ENCODE measurements around the gene ADAMTSL3. TPM values are rescaled to one million over a fixed set of nuclear protein-coding genes. Genes with fewer than 3 reads are reported as not detected.

Gene ADAMTSL3
- total and polyA plus RNA-seq, 2 of the 4 experiments (the other 2 are of a cell fraction) = under 0.01 to 0.02 TPM

DNA sequence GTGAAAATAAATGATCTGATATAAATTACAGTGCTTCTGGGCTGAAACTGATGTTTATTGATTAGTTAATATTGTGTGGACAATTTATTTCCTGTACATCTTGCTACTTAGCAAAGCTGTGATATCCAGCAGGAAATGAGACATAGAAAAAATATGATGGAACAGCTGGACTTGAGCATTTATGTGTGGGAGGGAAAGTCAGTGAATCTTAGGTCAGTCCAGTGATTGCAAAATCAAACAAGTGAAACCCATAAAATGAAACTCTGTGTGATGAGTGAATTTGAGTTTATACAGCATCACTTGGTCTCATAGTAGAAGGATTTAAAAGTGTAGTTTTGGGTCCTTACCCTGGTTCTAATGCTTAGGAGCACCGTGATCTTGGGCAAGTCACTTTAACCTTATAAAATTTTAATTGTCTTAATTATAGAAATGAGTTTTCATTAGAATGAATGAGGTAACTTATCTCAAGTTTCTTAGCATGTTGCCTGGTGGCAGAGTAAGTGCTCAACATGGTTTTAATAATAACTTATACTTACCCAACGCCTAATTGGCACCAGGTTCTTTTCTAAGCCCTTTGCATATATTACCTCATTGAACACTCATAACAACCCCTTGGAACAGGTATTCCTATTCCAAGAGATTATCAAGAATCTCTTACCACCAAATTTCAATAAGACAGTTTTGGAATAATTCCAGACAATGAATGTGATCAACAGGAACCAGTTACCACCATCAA, 194.6 kb downstream of the ADAMTSL3 start (continued):
- peak; percentile 99 for TF ChIP-seq CEBPB (IDR thresholded peaks at IDR 0.05; ENCODE audit: low read depth, low read length)
- no peak for TF ChIP-seq CHD1 (IDR thresholded peaks at IDR 0.05; ENCODE audit: low read depth, low read length)

DNA sequence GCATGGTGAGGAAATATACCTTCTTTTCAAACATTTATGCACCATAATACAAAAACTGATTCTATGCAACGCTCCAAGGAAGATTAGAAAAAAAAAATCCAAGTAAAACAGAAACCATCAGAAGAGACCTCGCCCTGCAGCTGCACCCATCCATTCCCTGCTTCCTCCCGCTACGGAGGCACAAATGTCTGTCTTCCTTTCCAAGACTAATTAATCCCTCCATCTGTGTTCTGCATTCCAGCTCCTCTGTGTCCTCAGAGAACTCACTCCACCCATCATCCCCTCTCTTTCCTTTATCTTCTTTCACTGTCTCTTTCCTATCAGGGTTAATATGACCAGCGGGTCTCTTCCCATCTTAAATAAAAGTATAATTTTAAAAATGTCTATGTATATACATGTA, 196.1 kb downstream of the ADAMTSL3 start:
- H3K27me3 ChIP-seq (ENCODE audit: control insufficient read depth, insufficient read depth, low read length) = no peaks in the 10 kb centered on the region
- H4K5ac ChIP-seq (ENCODE audit: low read depth, low read length) = no peak overlapping the region
- ChIA-PET POLR2A (ENCODE audit: unreplicated experiment) (no interaction called here), CTCF (interaction anchor here (0.5 kb wide), 1 partner anchor 24 kb away, joined by 3 read pairs; no protein-coding TSS in a partner anchor)
- no peaks in the 10 kb centered on the region for H3K79me1 ChIP-seq (ENCODE audit: low read depth in 1 of 2, low read length in 2 of 2)
- intact Hi-C loops (cut with micrococcal nuclease) = no loop called here
- peak overlapping the region; percentile 63 for H3K18ac ChIP-seq (ENCODE audit: low read depth, low read length)
- H4K20me1 ChIP-seq (ENCODE audit: insufficient read depth, low read length) = no peaks in the 10 kb centered on the region
- peak overlapping the region; percentile 14; the same call in 1 of the 2 replicates for H4K91ac ChIP-seq (ENCODE audit: insufficient read depth, low read depth, low read length)
- no peaks in the 10 kb centered on the region for H3K9me3 ChIP-seq (ENCODE audit: control insufficient read depth, insufficient read depth, low read length)
- H4K8ac ChIP-seq (ENCODE audit: low read depth in 2 of 2, low read length in 2 of 2) = peak overlapping the region in 1 of 2 experiments; percentile 62; a peak in 2 of 4 replicates
- 0 out of 2 replicates have a peak overlapping the region, but pooled peaks have one; percentile 26 for H3K14ac ChIP-seq (replicated peaks; ENCODE audit: low read depth, low read length)
- ATAC-seq (ENCODE audit: low read depth) = no peak
- H3K27ac ChIP-seq (ENCODE audit: insufficient read depth, low read length) = no peak overlapping the region
- peak overlapping the region; percentile 72; the same call in 1 of the 2 replicates for H3K4ac ChIP-seq (ENCODE audit: low read depth, low read length)
- no peak overlapping the region for H2BK20ac ChIP-seq (ENCODE audit: low read depth, low read length)
- H3K56ac ChIP-seq (ENCODE audit: extremely low read depth, insufficient read depth, low read length) = no peak overlapping the region; the same call in 1 of the 2 replicates
- DNase-seq = no peak
- H3K4me1 ChIP-seq (ENCODE audit: control insufficient read depth, insufficient read depth, low read length) = peaks cover 20% of the 10 kb centered on the region
- peak overlapping the region; percentile 61; the same call in 1 of the 2 replicates for H2BK120ac ChIP-seq (ENCODE audit: low read depth, low read length)
- in situ Hi-C loops (cut with MboI; ENCODE audit: low sequenced_read_pairs) = no loop called here
- no peak overlapping the region for H3K23ac ChIP-seq (ENCODE audit: low read depth, low read length)
- peak overlapping the region; percentile 85; the same call in 1 of the 3 replicates for H2BK15ac ChIP-seq (ENCODE audit: low read depth, low read length)
- H3K4me3 ChIP-seq (ENCODE audit: insufficient read depth, low read depth, low read length) = no peak overlapping the region
- no peak overlapping the region for H2BK5ac ChIP-seq (ENCODE audit: low read depth, low read length, poor library complexity, severe bottlenecking)
- no TSS peak for BruUV-seq (replicated peaks)
- no peak overlapping the region for H2AFZ ChIP-seq (replicated peaks; ENCODE audit: low read length, poor library complexity)
- H2AK9ac ChIP-seq (replicated peaks; ENCODE audit: low read depth, low read length, poor library complexity) = no peak overlapping the region
- H2AK5ac ChIP-seq (ENCODE audit: low read depth, low read length) = no peak overlapping the region; the same call in 1 of the 2 replicates
- dilution Hi-C loops (cut with HindIII; ENCODE audit: low sequenced_read_pairs, unreplicated experiment) = no loop called here
- H3K9ac ChIP-seq (ENCODE audit: low read depth, low read length) = no peak overlapping the region
- WGBS, 2 experiments (ENCODE audit: extremely low coverage in 2 of 2, insufficient read length in 1 of 2) = 66% methylated on average over 4 of the region's 5 CpGs; no CpG with 5 or more reads in 1 of the 2 experiments
- H3K4me2 ChIP-seq (ENCODE audit: low read depth, low read length) = no peak overlapping the region
- H3K9me1 ChIP-seq (ENCODE audit: insufficient read depth, low read length) = peaks cover 5% of the 10 kb centered on the region; the same call in 1 of the 2 replicates
- no peaks in the 10 kb centered on the region for H3K36me3 ChIP-seq (ENCODE audit: control insufficient read depth, insufficient read depth, low read length)
- TF ChIP-seq USF2 (IDR thresholded peaks at IDR 0.05; ENCODE audit: low read depth, low read length) (no peak), MAFK (IDR thresholded peaks at IDR 0.05; ENCODE audit: low read depth, low read length) (no peak), FOS (IDR thresholded peaks at IDR 0.05; ENCODE audit: low read depth, low read length) (no peak), ELK1 (IDR thresholded peaks at IDR 0.05; ENCODE audit: borderline replicate concordance, low read depth, low read length) (no peak), RFX5 (IDR thresholded peaks at IDR 0.05; ENCODE audit: low read depth, low read length) (no peak), RCOR1 (IDR thresholded peaks at IDR 0.05; ENCODE audit: insufficient replicate concordance, low read length) (no peak), POLR2A (IDR thresholded peaks at IDR 0.05; ENCODE audit: low read depth, low read length) (no peak), CEBPB (IDR thresholded peaks at IDR 0.05; ENCODE audit: low read depth, low read length) (no peak), CHD1 (IDR thresholded peaks at IDR 0.05; ENCODE audit: low read depth, low read length) (no peak), SMC3 (IDR thresholded peaks at IDR 0.05; ENCODE audit: low read depth, low read length) (no peak), NFE2L2 (IDR thresholded peaks at IDR 0.05; ENCODE audit: low read depth, low read length) (no peak), MXI1 (IDR thresholded peaks at IDR 0.05; ENCODE audit: borderline replicate concordance, low read depth, low read length) (no peak)
